ENCODE measurements around the gene LSM14B. TPM values are rescaled to one million over a fixed set of nuclear protein-coding genes. Genes with fewer than 3 reads are reported as not detected.
A peak's percentile ranks its signal among the peaks of the same experiment; 100 is the strongest.

LSM14B gene
- total RNA-seq, 1 experiment from 2014 or later: 51.3 TPM

- Histone ChIP-seq H2AFZ (ENCODE audit: low read depth, low read length, poor library complexity, severe bottlenecking) (no peak overlapping the region), H3K27me3 (ENCODE audit: insufficient read depth, low read length) (no peaks in the 10 kb centered on the region), H3K9ac (ENCODE audit: low read length) (no peak overlapping the region), H4K20me1 (ENCODE audit: insufficient read depth) (peaks cover 36% of the 10 kb centered on the region; the same call in 1 of the 2 replicates), H3K9me3 (ENCODE audit: control insufficient read depth in 1 of 2, insufficient read depth in 1 of 2, low read depth in 1 of 2, low read length in 2 of 2) (no peaks in the 10 kb centered on the region), H3K4me1 (ENCODE audit: control insufficient read depth in 1 of 2, insufficient read depth in 2 of 2, low read length in 2 of 2) (peaks cover 13 to 23% of the 10 kb centered on the region in 2 experiments), H3K36me3 (ENCODE audit: control insufficient read depth in 1 of 2, insufficient read depth in 2 of 2, low read length in 2 of 2) (peaks cover 32 to 61% of the 10 kb centered on the region in 2 experiments), H3K4me2 (ENCODE audit: low read length) (peak overlapping the region; percentile 90), H3K9me2 (ENCODE audit: insufficient read depth) (no peaks in the 10 kb centered on the region), H3K4me3 (replicated peaks in 1 of 2; ENCODE audit: low read depth in 1 of 2, low read length in 2 of 2) (0 out of 4 replicates have a peak overlapping the region, but pooled peaks of 1 of the 2 experiments have one; percentile 87), H3K27ac (ENCODE audit: low read depth, low read length) (no peak overlapping the region), H3K79me2 (ENCODE audit: insufficient read depth, low read length) (peaks cover 76% of the 10 kb centered on the region)
- no peak for DNase-seq (ENCODE audit: low read depth, low spot score)
- BruUV-seq (replicated peaks): no TSS peak
- no peak for ATAC-seq
- TF ChIP-seq SP1 (IDR thresholded peaks at IDR 0.05; ENCODE audit: low read depth) (no peak), ZFX (IDR thresholded peaks at IDR 0.05) (no peak)
- CTCF ChIA-PET: interaction anchor here (1.4 to 1.7 kb wide), 2 partner anchors 15 to 130 kb away, joined by 4 to 5 read pairs; no protein-coding TSS in a partner anchor
- intact Hi-C loops (cut with micrococcal nuclease): no loop called here
- RAD21 ChIA-PET (ENCODE audit: low non-redundant PET in 1 of 2, low total read pairs in 2 of 2, uncharacterized antibody in 2 of 2, unreplicated experiment in 2 of 2): no interaction called here
- POLR2A ChIA-PET: no interaction called here
Measured at GRCh38 chr20:62141043-62141396, 18.7 kb downstream of the LSM14B start.

- no peaks in the 10 kb centered on the region for H3K9me2 ChIP-seq (ENCODE audit: insufficient read depth)
- peaks cover 27 to 60% of the 10 kb centered on the region in 2 experiments for H3K36me3 ChIP-seq (ENCODE audit: control insufficient read depth in 1 of 2, insufficient read depth in 2 of 2, low read length in 2 of 2)
- H3K27ac ChIP-seq (ENCODE audit: low read depth, low read length): peak overlapping the region; percentile 97
- TF ChIP-seq CTCF (IDR thresholded peaks at IDR 0.05 in 2 of 3, conservative IDR thresholded peaks at IDR 0.05 in 1 of 3; ENCODE audit: borderline replicate concordance in 1 of 3, insufficient read depth in 1 of 3, low read depth in 2 of 3, low read length in 2 of 3) (peak in 2 of 3 experiments; percentile 45 to 54; a peak in 3 of 6 replicates), ELF1 (IDR thresholded peaks at IDR 0.05; ENCODE audit: borderline replicate concordance, low read depth) (no peak), EZH2 (IDR thresholded peaks at IDR 0.05) (no peak), CEBPB (IDR thresholded peaks at IDR 0.05; ENCODE audit: low read depth) (no peak), RAD21 (IDR thresholded peaks at IDR 0.05; ENCODE audit: low read depth) (no peak)
- POLR2A ChIA-PET: no interaction called here
- CTCF ChIA-PET: interaction anchor here (1.4 to 1.7 kb wide), 2 partner anchors 15 to 131 kb away, joined by 4 to 5 read pairs; no protein-coding TSS in a partner anchor
- DNase-seq (ENCODE audit: low read depth, low spot score) (no peak), ATAC-seq (no peak)
- H3K4me1 ChIP-seq (ENCODE audit: control insufficient read depth in 1 of 2, insufficient read depth in 2 of 2, low read length in 2 of 2): peaks cover 13 to 23% of the 10 kb centered on the region in 2 experiments
- H4K20me1 ChIP-seq (ENCODE audit: insufficient read depth): peaks cover 39% of the 10 kb centered on the region; the same call in 1 of the 2 replicates
- H3K4me3 ChIP-seq (replicated peaks in 1 of 2; ENCODE audit: low read depth in 1 of 2, low read length in 2 of 2): peak overlapping the region; percentile 65 to 87
- H2AFZ ChIP-seq (ENCODE audit: low read depth, low read length, poor library complexity, severe bottlenecking): no peak overlapping the region
- no peaks in the 10 kb centered on the region for H3K27me3 ChIP-seq (ENCODE audit: insufficient read depth, low read length)
- peaks cover 82% of the 10 kb centered on the region for H3K79me2 ChIP-seq (ENCODE audit: insufficient read depth, low read length)
- H3K9me3 ChIP-seq (ENCODE audit: control insufficient read depth in 1 of 2, insufficient read depth in 1 of 2, low read depth in 1 of 2, low read length in 2 of 2): no peaks in the 10 kb centered on the region
- RAD21 ChIA-PET (ENCODE audit: low non-redundant PET in 1 of 2, low total read pairs in 2 of 2, uncharacterized antibody in 2 of 2, unreplicated experiment in 2 of 2): no interaction called here
- BruUV-seq (replicated peaks): TSS peak; percentile 37
- peak overlapping the region; percentile 91 for H3K9ac ChIP-seq (ENCODE audit: low read length)
- H3K4me2 ChIP-seq (ENCODE audit: low read length): peak overlapping the region; percentile 90
- intact Hi-C loops (cut with micrococcal nuclease): no loop called here
Measured at GRCh38 chr20:62141397-62142251, 19.3 kb downstream of the LSM14B start.
